HG03354 (cell line): ENCODE measurements around the gene SMG9.

ENCODE experiments used
- ATAC-seq: cut with Tn5 transposase; IDR thresholded peaks from one replicate; pipeline ENCODE4 v1.9.1; 2021; ENCODE audit warnings: mild to moderate bottlenecking; ENCODE audit not compliant: unreplicated experiment, poor library complexity, severe bottlenecking

SMG9 gene

GRCh38 chr19:43727593-43727853 is 27.2 kb downstream of the SMG9 start:
- no peak for ATAC-seq

- no peak for ATAC-seq
These were observed 27.8 kb downstream of the SMG9 start for GRCh38 chr19:43726736-43727592.

- no peak for ATAC-seq
These were observed 29.3 kb downstream of the SMG9 start for GRCh38 chr19:43725468-43725867.

GRCh38 chr19:43724896-43725295 is 29.9 kb downstream of the SMG9 start:
- ATAC-seq: no peak

GRCh38 chr19:43723588-43723987 is 31.2 kb downstream of the SMG9 start:
- no peak for ATAC-seq

GRCh38 chr19:43721469-43722048 is 33.2 kb downstream of the SMG9 start:
- no peak for ATAC-seq

GRCh38 chr19:43720936-43721335 is 33.8 kb downstream of the SMG9 start:
- no peak for ATAC-seq

GRCh38 chr19:43719918-43720317 is 34.8 kb downstream of the SMG9 start:
- no peak for ATAC-seq

- ATAC-seq: no peak
These were observed 35.3 kb downstream of the SMG9 start for GRCh38 chr19:43719378-43719868.

GRCh38 chr19:43718627-43719377 is 36.0 kb downstream of the SMG9 start:
- no peak for ATAC-seq

- ATAC-seq: no peak
These were observed 39.0 kb downstream of the SMG9 start, which contains the start of gene IRGC for GRCh38 chr19:43715776-43716175. Gene IRGC (plus strand): TSS chr19:43716076. CDS start chr19:43718559, 2,483 bp downstream.

- no peak for ATAC-seq
These were observed 41.6 kb downstream of the SMG9 start for GRCh38 chr19:43713208-43713607.

- no peak for ATAC-seq
These were observed 42.9 kb downstream of the SMG9 start for GRCh38 chr19:43711751-43712355.

- no peak for ATAC-seq
These were observed 46.0 kb downstream of the SMG9 start for GRCh38 chr19:43708716-43709115.

- no peak for ATAC-seq
These were observed 47.5 kb downstream of the SMG9 start for GRCh38 chr19:43707158-43707712.

- no peak for ATAC-seq
These were observed 49.0 kb downstream of the SMG9 start for GRCh38 chr19:43705729-43706128.

- ATAC-seq: no peak
These were observed 50.6 kb downstream of the SMG9 start for GRCh38 chr19:43704002-43704705.

- ATAC-seq: no peak
These were observed 54.3 kb downstream of the SMG9 start for GRCh38 chr19:43700395-43701000.
